GM23338 (cell line): Measurements from ENCODE around the gene OR2AT4. TPM values are rescaled to one million over a fixed set of nuclear protein-coding genes. Genes with fewer than 3 reads are reported as not detected.

Experiments
- ATAC-seq: fragments of 200-7000 bp; cut with Tn5 transposase; 3 replicates; pipeline ENCODE4 v1.9.1; 2020
- DNase-seq: peaks from one replicate; pipeline ENCODE4 v3.0.0-alpha.2; 2015; ENCODE audit warnings: low spot score
- H2AFZ ChIP-seq: fragments of 200-600 bp; sonication (generic); 2 replicates; pipeline ENCODE4 v1.8.0; 2016; ENCODE audit warnings: antibody characterized with exemption, mild to moderate bottlenecking, moderate library complexity
- H3F3A ChIP-seq: fragments of 200-600 bp; sonication (generic); replicated peaks from 2 replicates; pipeline ENCODE4 v1.8.0; 2017; ENCODE audit warnings: antibody characterized with exemption, mixed run types, low read depth
- H3K27ac ChIP-seq: fragments of 200-600 bp; sonication (generic); 2 replicates; pipeline ENCODE4 v1.6.1; 2016; ENCODE audit warnings: low read depth
- H3K27me3 ChIP-seq: fragments of 200-600 bp; sonication (generic); 2 replicates; pipeline ENCODE4 v1.8.0; 2016; ENCODE audit warnings: mild to moderate bottlenecking, mixed run types, moderate library complexity; ENCODE audit not compliant: insufficient read depth
- H3K36me3 ChIP-seq: fragments of 200-600 bp; sonication (generic); 2 replicates; pipeline ENCODE4 v1.8.0; 2016; ENCODE audit warnings: mild to moderate bottlenecking; ENCODE audit not compliant: insufficient read depth
- H3K4me1 ChIP-seq: fragments of 200-600 bp; sonication (generic); 2 replicates; pipeline ENCODE4 v1.8.0; 2016; ENCODE audit warnings: mild to moderate bottlenecking, moderate library complexity; ENCODE audit not compliant: insufficient read depth
- H3K4me2 ChIP-seq: fragments of 200-600 bp; sonication (generic); 2 replicates; pipeline ENCODE4 v1.7.1; 2017; ENCODE audit warnings: mixed run types
- H3K4me3 ChIP-seq: fragments of 200-600 bp; sonication (generic); 2 replicates; pipeline ENCODE4 v1.6.1; 2016; ENCODE audit warnings: mixed run types
- H3K79me2 ChIP-seq: fragments of 200-600 bp; sonication (generic); replicated peaks from 2 replicates; pipeline ENCODE4 v1.8.0; 2017; ENCODE audit warnings: mild to moderate bottlenecking; ENCODE audit not compliant: insufficient read depth
- H3K9me2 ChIP-seq: fragments of 200-600 bp; sonication (generic); 2 replicates; pipeline ENCODE4 v1.8.0; 2017; ENCODE audit not compliant: insufficient read depth
- H4K20me1 ChIP-seq: fragments of 200-600 bp; sonication (generic); replicated peaks from 2 replicates; pipeline ENCODE4 v1.8.0; 2017; ENCODE audit warnings: mild to moderate bottlenecking; ENCODE audit not compliant: insufficient read depth
- H3K27ac Mint-ChIP-seq: 2 replicates; pipeline ENCODE4 v1.8.0; 2020; ENCODE audit warnings: inconsistent platforms, mild to moderate bottlenecking, moderate library complexity, mixed read lengths
- H3K27me3 Mint-ChIP-seq: 3 replicates; pipeline ENCODE4 v1.8.0; 2022; ENCODE audit warnings: low read depth, mild to moderate bottlenecking, moderate library complexity, mixed read lengths, inconsistent platforms; ENCODE audit not compliant: insufficient read depth, poor library complexity
- H3K36me3 Mint-ChIP-seq: 3 replicates; pipeline ENCODE4 v1.8.0; 2021; ENCODE audit warnings: low read depth, mild to moderate bottlenecking, inconsistent platforms, moderate library complexity, mixed read lengths
- H3K4me1 Mint-ChIP-seq: 3 replicates; pipeline ENCODE4 v1.8.0; 2020; ENCODE audit warnings: mild to moderate bottlenecking, inconsistent platforms, mixed read lengths
- H3K4me3 Mint-ChIP-seq: 3 replicates; pipeline ENCODE4 v1.8.0; 2021; ENCODE audit warnings: moderate library complexity, mild to moderate bottlenecking, inconsistent platforms, mixed read lengths
- H3K9me3 Mint-ChIP-seq: 3 replicates; pipeline ENCODE4 v1.8.0; 2020; ENCODE audit warnings: moderate library complexity, mild to moderate bottlenecking, inconsistent platforms, mixed read lengths
- EZH2 ChIP-seq: fragments of 200-600 bp; sonication (generic); IDR thresholded peaks from one replicate; pipeline ENCODE4 v1.8.0; 2017; ENCODE audit warnings: antibody characterized with exemption, mild to moderate bottlenecking, low read depth; ENCODE audit not compliant: unreplicated experiment
- NANOG ChIP-seq: IDR thresholded peaks from 2 replicates; pipeline ENCODE4 v1.6.1; 2016; ENCODE audit warnings: antibody characterized with exemption, borderline replicate concordance
- STAT1 ChIP-seq: IDR thresholded peaks from one replicate; pipeline ENCODE4 v1.6.1; 2016; ENCODE audit warnings: antibody characterized with exemption; ENCODE audit not compliant: unreplicated experiment
- ZNF114 ChIP-seq: fragments of 250-450 bp; sonication (Bioruptor Pico); IDR thresholded peaks from 2 replicates; pipeline ENCODE4 v1.5.0; 2020; ENCODE audit warnings: mild to moderate bottlenecking, moderate library complexity
- polyA plus RNA-seq: library from polyadenylated mRNA; unstranded; fragments of >200 nt; fragmentation: Nextera tagmentation; extraction: Ambion mirVana; gene quantifications from 2 replicates; pipeline ENCODE4 v1.2.1, GENCODE V29; 2016
- total RNA-seq: library from RNA; depleted of rRNA; stranded (reverse); fragments of >200 nt; shearing (Covaris generic); gene quantifications from 2 replicates; pipeline ENCODE4 v1.2.3, GENCODE V29; 2014
- TF ChIP-seq, protein P1 (sequence below): fragments of 250-450 bp; sonication (Bioruptor Pico); IDR thresholded peaks from 2 replicates; pipeline ENCODE4 v1.5.0; 2020; ENCODE audit warnings: mild to moderate bottlenecking, moderate library complexity
- TF ChIP-seq, protein P2 (sequence below): IDR thresholded peaks from 2 replicates; pipeline ENCODE4 v1.6.1; 2016; ENCODE audit warnings: antibody characterized with exemption
- TF ChIP-seq, protein P3 (sequence below), 2 experiments: fragments of 200-600 bp in 1 of 2; sonication (generic) in 1 of 2; conservative IDR thresholded peaks; 2 replicates each; pipeline versions ENCODE4 v1.5.1 to v1.6.1; 2016 to 2017; ENCODE audit warnings: antibody characterized with exemption in 2 of 2, low read depth in 2 of 2, mild to moderate bottlenecking in 2 of 2, moderate library complexity in 1 of 2

OR2AT4 gene
- total and polyA plus RNA-seq, 2 experiments from 2014 or later, result not detected

GRCh38 chr11:75114465-75114864, 17.8 kb upstream of the OR2AT4 start (continued):
- TF ChIP-seq, protein P1, sequence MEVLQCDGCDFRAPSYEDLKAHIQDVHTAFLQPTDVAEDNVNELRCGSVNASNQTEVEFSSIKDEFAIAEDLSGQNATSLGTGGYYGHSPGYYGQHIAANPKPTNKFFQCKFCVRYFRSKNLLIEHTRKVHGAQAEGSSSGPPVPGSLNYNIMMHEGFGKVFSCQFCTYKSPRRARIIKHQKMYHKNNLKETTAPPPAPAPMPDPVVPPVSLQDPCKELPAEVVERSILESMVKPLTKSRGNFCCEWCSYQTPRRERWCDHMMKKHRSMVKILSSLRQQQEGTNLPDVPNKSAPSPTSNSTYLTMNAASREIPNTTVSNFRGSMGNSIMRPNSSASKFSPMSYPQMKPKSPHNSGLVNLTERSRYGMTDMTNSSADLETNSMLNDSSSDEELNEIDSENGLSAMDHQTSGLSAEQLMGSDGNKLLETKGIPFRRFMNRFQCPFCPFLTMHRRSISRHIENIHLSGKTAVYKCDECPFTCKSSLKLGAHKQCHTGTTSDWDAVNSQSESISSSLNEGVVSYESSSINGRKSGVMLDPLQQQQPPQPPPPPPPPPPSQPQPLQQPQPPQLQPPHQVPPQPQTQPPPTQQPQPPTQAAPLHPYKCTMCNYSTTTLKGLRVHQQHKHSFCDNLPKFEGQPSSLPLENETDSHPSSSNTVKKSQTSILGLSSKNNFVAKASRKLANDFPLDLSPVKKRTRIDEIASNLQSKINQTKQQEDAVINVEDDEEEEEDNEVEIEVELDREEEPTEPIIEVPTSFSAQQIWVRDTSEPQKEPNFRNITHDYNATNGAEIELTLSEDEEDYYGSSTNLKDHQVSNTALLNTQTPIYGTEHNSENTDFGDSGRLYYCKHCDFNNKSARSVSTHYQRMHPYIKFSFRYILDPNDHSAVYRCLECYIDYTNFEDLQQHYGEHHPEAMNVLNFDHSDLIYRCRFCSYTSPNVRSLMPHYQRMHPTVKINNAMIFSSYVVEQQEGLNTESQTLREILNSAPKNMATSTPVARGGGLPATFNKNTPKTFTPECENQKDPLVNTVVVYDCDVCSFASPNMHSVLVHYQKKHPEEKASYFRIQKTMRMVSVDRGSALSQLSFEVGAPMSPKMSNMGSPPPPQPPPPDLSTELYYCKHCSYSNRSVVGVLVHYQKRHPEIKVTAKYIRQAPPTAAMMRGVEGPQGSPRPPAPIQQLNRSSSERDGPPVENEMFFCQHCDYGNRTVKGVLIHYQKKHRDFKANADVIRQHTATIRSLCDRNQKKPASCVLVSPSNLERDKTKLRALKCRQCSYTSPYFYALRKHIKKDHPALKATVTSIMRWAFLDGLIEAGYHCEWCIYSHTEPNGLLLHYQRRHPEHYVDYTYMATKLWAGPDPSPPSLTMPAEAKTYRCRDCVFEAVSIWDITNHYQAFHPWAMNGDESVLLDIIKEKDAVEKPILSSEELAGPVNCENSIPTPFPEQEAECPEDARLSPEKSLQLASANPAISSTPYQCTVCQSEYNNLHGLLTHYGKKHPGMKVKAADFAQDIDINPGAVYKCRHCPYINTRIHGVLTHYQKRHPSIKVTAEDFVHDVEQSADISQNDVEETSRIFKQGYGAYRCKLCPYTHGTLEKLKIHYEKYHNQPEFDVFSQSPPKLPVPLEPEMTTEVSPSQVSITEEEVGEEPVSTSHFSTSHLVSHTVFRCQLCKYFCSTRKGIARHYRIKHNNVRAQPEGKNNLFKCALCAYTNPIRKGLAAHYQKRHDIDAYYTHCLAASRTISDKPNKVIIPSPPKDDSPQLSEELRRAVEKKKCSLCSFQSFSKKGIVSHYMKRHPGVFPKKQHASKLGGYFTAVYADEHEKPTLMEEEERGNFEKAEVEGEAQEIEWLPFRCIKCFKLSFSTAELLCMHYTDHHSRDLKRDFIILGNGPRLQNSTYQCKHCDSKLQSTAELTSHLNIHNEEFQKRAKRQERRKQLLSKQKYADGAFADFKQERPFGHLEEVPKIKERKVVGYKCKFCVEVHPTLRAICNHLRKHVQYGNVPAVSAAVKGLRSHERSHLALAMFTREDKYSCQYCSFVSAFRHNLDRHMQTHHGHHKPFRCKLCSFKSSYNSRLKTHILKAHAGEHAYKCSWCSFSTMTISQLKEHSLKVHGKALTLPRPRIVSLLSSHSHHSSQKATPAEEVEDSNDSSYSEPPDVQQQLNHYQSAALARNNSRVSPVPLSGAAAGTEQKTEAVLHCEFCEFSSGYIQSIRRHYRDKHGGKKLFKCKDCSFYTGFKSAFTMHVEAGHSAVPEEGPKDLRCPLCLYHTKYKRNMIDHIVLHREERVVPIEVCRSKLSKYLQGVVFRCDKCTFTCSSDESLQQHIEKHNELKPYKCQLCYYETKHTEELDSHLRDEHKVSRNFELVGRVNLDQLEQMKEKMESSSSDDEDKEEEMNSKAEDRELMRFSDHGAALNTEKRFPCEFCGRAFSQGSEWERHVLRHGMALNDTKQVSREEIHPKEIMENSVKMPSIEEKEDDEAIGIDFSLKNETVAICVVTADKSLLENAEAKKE (CRISPR knock-in tag), result no peak
- no peak for TF ChIP-seq STAT1

GRCh38 chr11:75113030-75113429, 16.4 kb upstream of the OR2AT4 start:
- H3K4me3 ChIP-seq, result no peak overlapping the region
- Mint-ChIP-seq H3K36me3 (no peaks in the 10 kb centered on the region), H3K27ac (no peak overlapping the region), H3K4me3 (no peak overlapping the region), H3K4me1 (no peaks in the 10 kb centered on the region), H3K9me3 (peaks cover 15% of the 10 kb centered on the region), H3K27me3 (peaks cover 2% of the 10 kb centered on the region)
- no peaks in the 10 kb centered on the region for H3K79me2 ChIP-seq
- H3K36me3 ChIP-seq, result no peaks in the 10 kb centered on the region
- H3F3A ChIP-seq, result no peaks in the 10 kb centered on the region
- H3K9me2 ChIP-seq, result no peaks in the 10 kb centered on the region; the same call in 1 of the 2 replicates
- DNase-seq (no peak), ATAC-seq (no peak)
- H3K27ac ChIP-seq, result no peak overlapping the region
- H3K4me2 ChIP-seq, result no peak overlapping the region
- H3K27me3 ChIP-seq, result no peaks in the 10 kb centered on the region
- H2AFZ ChIP-seq, result no peak overlapping the region
- no peaks in the 10 kb centered on the region for H3K4me1 ChIP-seq
- no peaks in the 10 kb centered on the region for H4K20me1 ChIP-seq
- TF ChIP-seq, protein P2, sequence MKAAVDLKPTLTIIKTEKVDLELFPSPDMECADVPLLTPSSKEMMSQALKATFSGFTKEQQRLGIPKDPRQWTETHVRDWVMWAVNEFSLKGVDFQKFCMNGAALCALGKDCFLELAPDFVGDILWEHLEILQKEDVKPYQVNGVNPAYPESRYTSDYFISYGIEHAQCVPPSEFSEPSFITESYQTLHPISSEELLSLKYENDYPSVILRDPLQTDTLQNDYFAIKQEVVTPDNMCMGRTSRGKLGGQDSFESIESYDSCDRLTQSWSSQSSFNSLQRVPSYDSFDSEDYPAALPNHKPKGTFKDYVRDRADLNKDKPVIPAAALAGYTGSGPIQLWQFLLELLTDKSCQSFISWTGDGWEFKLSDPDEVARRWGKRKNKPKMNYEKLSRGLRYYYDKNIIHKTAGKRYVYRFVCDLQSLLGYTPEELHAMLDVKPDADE, result no peak
- TF ChIP-seq ZNF114 (CRISPR knock-in tag), result no peak
- TF ChIP-seq EZH2, result no peak
- TF ChIP-seq, protein P3, sequence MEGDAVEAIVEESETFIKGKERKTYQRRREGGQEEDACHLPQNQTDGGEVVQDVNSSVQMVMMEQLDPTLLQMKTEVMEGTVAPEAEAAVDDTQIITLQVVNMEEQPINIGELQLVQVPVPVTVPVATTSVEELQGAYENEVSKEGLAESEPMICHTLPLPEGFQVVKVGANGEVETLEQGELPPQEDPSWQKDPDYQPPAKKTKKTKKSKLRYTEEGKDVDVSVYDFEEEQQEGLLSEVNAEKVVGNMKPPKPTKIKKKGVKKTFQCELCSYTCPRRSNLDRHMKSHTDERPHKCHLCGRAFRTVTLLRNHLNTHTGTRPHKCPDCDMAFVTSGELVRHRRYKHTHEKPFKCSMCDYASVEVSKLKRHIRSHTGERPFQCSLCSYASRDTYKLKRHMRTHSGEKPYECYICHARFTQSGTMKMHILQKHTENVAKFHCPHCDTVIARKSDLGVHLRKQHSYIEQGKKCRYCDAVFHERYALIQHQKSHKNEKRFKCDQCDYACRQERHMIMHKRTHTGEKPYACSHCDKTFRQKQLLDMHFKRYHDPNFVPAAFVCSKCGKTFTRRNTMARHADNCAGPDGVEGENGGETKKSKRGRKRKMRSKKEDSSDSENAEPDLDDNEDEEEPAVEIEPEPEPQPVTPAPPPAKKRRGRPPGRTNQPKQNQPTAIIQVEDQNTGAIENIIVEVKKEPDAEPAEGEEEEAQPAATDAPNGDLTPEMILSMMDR (conservative IDR thresholded peaks at IDR 0.05; ENCODE audit: low read depth in 2 of 2), result no peak
- TF ChIP-seq, protein P1 (CRISPR knock-in tag), result no peak
- no peak for TF ChIP-seq NANOG
- TF ChIP-seq STAT1, result no peak
